Esophagus muscularis mucosa (tissue), 4 donors: Measurements from ENCODE around the gene GRIK4. TPM values are rescaled to one million over a fixed set of nuclear protein-coding genes. Genes with fewer than 3 reads are reported as not detected.
A peak's percentile ranks its signal among the peaks of the same experiment; 100 is the strongest.
"Not testable (repeated sequence)": the region's sequence is repeated elsewhere in the genome, so short reads cannot be mapped to it uniquely, and the experiment has no call there.

Experiments
- DNase-seq: peaks from one replicate; pipeline ENCODE4 v3.0.0-alpha.2; 2017; ENCODE audit errors: extremely low spot score
- H3K27ac ChIP-seq, 4 donors: fragments of 200-600 bp; sonication (generic); replicated peaks in 1 of 4; 1 replicate in 3 of 4; 2 replicates in 1 of 4; pipeline ENCODE4 v1.5.1; 2016 to 2019; ENCODE audit warnings: mild to moderate bottlenecking in 1 of 4
- H3K27me3 ChIP-seq, 4 donors: fragments of 200-600 bp; sonication (generic); one replicate each; pipeline versions ENCODE4 v1.5.1 to v1.6.0; 2016 to 2019
- H3K36me3 ChIP-seq, 4 donors: fragments of 200-600 bp; sonication (generic); one replicate each; pipeline ENCODE4 v1.5.1; 2016 to 2019
- H3K4me1 ChIP-seq, 4 donors: fragments of 200-600 bp; sonication (generic); one replicate each; pipeline ENCODE4 v1.5.1; 2016 to 2019
- H3K4me3 ChIP-seq, 4 donors: fragments of 200-600 bp; sonication (generic); 1 replicate in 2 of 4; 2 replicates in 2 of 4; pipeline ENCODE4 v1.5.1; 2016 to 2019; ENCODE audit warnings: mild to moderate bottlenecking in 4 of 4, moderate library complexity in 1 of 4
- H3K9me3 ChIP-seq, 4 donors: fragments of 200-600 bp; sonication (generic); 1 replicate in 3 of 4; 2 replicates in 1 of 4; pipeline ENCODE4 v1.5.1; 2016 to 2019
- EP300 ChIP-seq: sonication (generic); formaldehyde crosslinking; IDR thresholded peaks from one replicate; pipeline ENCODE4 v1.6.1; 2017; ENCODE audit warnings: antibody characterized with exemption
- POLR2A ChIP-seq: fragments of 450-650 bp; IDR thresholded peaks from one replicate; pipeline ENCODE4 v1.6.1; 2017; ENCODE audit warnings: antibody characterized with exemption, moderate library complexity, mild to moderate bottlenecking, low read depth
- POLR2AphosphoS5 ChIP-seq, 2 donors: sonication (generic); formaldehyde crosslinking; IDR thresholded peaks; one replicate each; pipeline ENCODE4 v1.6.1; 2017; ENCODE audit warnings: antibody characterized with exemption in 2 of 2
- WGBS: methylation state at CpG from one replicate; pipeline ENCODE4 v1.1.5; 2018; 5-methylcytosine and 5-hydroxymethylcytosine counted together
- intact Hi-C: fragments of 100-400 bp; cut with DNase I; formaldehyde crosslinking; loops from one replicate; pipeline ENCODE4 v1.15.1; 2023
- total RNA-seq, 4 donors: library from RNA; depleted of rRNA; stranded (reverse); fragments of >200 nt; gene quantifications; one replicate each; pipeline versions ENCODE4 v1.1.0 to v1.2.1, GENCODE V29; 2016
- TF ChIP-seq, protein P1 (sequence below), 3 experiments: fragments of 200-600 bp in 2 of 3; fragments of 450-650 bp in 1 of 3; sonication (generic) in 2 of 3; IDR thresholded peaks; one replicate each; pipeline ENCODE4 v1.5.1; 2017 to 2019; ENCODE audit warnings: antibody characterized with exemption in 3 of 3, mild to moderate bottlenecking in 2 of 3, moderate library complexity in 1 of 3

Gene GRIK4
- total RNA-seq, 4 donors from 2014 or later = 0.13 to 0.83 (median 0.43) TPM

DNA sequence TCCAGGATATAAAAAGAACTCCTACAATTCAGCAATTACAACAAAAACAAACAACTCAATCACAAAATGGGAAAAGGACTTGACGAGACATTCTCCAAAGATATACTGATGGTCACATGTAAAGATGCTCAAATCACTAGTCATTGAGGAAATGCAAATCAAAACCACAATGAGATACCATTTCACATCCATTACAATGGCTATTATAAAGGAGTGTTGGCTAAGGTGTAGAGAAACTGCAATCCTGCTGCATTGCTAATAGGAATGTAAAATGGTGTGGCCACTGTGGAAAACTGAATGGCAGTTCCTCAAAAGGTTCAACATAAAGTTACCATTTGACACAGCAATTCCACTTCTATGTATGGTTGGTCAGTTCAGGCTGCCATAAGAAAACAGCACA lies 500.5 kb downstream of the GRIK4 start:
- WGBS = 83% methylated on average over 1 of the region's 1 CpG

GRCh38 chr11:121018746-121019145 lies 507.2 kb downstream of the GRIK4 start:
- no peak overlapping the region for H3K27ac ChIP-seq
- H3K4me1 ChIP-seq = peaks cover 0 to 6% (median 5%) of the 10 kb centered on the region in 4 donors
- WGBS = 48% methylated on average over 1 of the region's 1 CpG
- TF ChIP-seq EP300 = no peak
- no peak overlapping the region for H3K4me3 ChIP-seq
- DNase-seq = no peak
- H3K9me3 ChIP-seq = no peaks in the 10 kb centered on the region
- H3K27me3 ChIP-seq = no peaks in the 10 kb centered on the region
- H3K36me3 ChIP-seq = no peaks in the 10 kb centered on the region
- intact Hi-C loops = no loop called here

More for the DNA sequence above, 500.5 kb downstream of the GRIK4 start:
- DNase-seq = no peak
- Histone ChIP-seq H3K36me3 (no peaks in the 10 kb centered on the region), H3K4me1 (no peaks in the 10 kb centered on the region), H3K9me3 (no peaks in the 10 kb centered on the region), H3K27me3 (no peaks in the 10 kb centered on the region), H3K4me3 (no peak overlapping the region), H3K27ac (no peak overlapping the region)
- TF ChIP-seq, protein P1, sequence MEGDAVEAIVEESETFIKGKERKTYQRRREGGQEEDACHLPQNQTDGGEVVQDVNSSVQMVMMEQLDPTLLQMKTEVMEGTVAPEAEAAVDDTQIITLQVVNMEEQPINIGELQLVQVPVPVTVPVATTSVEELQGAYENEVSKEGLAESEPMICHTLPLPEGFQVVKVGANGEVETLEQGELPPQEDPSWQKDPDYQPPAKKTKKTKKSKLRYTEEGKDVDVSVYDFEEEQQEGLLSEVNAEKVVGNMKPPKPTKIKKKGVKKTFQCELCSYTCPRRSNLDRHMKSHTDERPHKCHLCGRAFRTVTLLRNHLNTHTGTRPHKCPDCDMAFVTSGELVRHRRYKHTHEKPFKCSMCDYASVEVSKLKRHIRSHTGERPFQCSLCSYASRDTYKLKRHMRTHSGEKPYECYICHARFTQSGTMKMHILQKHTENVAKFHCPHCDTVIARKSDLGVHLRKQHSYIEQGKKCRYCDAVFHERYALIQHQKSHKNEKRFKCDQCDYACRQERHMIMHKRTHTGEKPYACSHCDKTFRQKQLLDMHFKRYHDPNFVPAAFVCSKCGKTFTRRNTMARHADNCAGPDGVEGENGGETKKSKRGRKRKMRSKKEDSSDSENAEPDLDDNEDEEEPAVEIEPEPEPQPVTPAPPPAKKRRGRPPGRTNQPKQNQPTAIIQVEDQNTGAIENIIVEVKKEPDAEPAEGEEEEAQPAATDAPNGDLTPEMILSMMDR (IDR thresholded peaks at IDR 0.05) = no peak
- TF ChIP-seq EP300 (no peak), POLR2AphosphoS5 (IDR thresholded peaks at IDR 0.05) (no peak), POLR2A (no peak)
- intact Hi-C loops = no loop called here

DNA sequence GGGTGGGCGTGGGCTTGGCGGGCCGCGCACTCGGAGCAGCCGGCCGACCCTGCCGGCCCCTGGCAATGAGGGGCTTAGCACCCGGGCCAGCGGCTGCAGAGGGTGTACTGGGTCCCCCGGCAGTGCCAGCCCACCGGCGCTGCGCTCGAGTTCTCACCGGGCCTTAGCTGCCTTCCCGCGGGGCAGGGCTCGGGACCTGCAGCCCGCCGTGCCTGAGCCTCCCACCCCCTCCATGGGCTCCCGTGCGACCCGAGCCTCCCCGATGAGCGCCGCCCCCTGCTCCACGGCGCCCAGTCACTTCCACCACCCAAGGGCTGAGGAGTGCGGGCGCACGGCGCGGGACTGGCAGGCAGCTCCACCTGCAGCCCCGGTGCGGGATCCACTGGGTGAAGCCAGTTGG lies 510.2 kb downstream of the GRIK4 start:
- intact Hi-C loops, H3K27me3 ChIP-seq, H3K36me3 ChIP-seq, H3K9me3 ChIP-seq, H3K4me3 ChIP-seq, H3K27ac ChIP-seq, DNase-seq: not testable (repeated sequence)
- WGBS = 100% methylated on average over 2 of the region's 36 CpGs
- peaks cover 14 to 26% (median 22%) of the 10 kb centered on the region in 4 donors for H3K4me1 ChIP-seq

DNA sequence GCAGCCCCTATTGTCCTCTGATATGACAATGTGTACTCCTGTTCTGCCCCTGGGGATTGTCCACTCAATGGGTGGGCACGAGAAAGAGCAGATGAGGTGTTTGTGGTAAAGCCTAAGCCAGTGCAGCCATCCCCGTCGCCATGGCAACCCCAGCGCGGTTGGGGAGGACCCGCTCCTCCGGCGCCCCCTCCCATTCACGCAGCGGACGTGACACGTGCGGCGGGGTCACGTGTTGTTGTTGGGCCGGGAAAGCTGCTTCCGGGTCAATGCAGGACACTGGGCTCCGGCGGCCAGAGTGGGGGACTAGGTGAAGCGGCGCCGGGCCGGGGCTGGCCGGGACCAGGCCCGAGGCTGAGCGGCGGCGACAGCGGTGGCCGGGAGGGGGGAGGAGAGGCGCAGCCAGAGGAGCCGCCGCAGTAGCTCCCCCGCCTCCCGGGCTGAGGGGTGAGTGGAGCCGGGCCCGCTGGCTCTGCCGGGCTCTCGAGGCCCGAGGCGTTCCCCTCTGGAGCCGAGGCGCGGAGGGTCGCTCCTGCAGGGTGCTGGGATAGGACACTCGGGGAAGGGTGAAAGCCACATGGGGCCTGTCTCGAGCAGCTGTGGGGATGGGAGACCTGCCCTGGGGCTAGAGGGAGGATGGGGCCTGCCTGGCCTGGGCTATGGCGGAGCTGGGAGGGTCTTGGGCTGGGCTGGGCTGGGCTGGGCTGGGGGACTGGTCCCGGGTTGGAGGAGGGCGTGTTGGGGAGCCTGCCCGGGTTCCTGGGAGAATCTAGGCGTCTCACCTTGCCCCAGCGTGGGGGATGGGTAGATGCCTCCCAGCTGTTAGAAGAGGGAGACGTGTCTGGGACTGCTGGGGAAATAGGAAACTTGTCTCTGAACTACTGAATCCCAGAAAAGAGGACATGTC lies 512.6 kb downstream of the GRIK4 start, which contains the start of gene TBCEL:
Gene TBCEL, plus strand, starts transcription at position 255 of the 904 bp plus-strand sequence. CDS start 21,589 bp downstream, outside the sequence.
- Histone ChIP-seq H3K9me3 (no peaks in the 10 kb centered on the region), H3K27ac (peak within 1 kb of the TSS; percentile 29 to 73 (median 66)), H3K27me3 (no peaks in the 10 kb centered on the region), H3K36me3 (no peaks in the 10 kb centered on the region), H3K4me1 (peaks cover 14 to 26% (median 22%) of the 10 kb centered on the region in 4 donors), H3K4me3 (peak within 1 kb of the TSS; percentile 65 to 94 (median 78))
- WGBS = 2% methylated on average over 7 of the region's 54 CpGs
- TF ChIP-seq POLR2AphosphoS5 (IDR thresholded peaks at IDR 0.05) = peak; percentile 66 to 83
- TF ChIP-seq, protein P1 (IDR thresholded peaks at IDR 0.05) = no peak
- peak; percentile 94 for DNase-seq
- intact Hi-C loops = no loop called here

DNA sequence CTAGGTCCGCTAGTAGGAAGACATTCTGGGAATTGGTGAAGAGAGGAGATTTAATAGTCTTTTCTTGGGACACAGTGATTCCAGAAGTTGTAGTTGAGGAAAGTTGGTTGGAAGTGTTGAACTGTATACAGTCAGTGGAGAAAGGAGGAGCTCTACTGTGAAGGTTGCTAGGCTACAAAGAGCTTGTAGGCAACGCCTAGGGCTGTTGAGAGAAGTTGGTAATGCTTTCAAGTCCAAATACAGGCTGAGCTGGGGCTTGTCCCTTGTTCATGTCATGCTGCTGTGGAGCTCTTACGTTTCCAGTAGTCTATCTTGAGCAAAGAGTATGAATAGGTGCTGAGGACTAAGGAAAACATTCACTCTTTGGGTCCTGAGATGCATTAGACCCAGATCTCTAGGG lies 513.4 kb downstream of the GRIK4 start:
- Histone ChIP-seq H3K4me1 (peaks cover 14 to 26% (median 23%) of the 10 kb centered on the region in 4 donors), H3K27ac (peak overlapping the region in 1 of 4 donors; percentile 61), H3K4me3 (peak overlapping the region; percentile 65 to 94 (median 78)), H3K36me3 (no peaks in the 10 kb centered on the region), H3K27me3 (no peaks in the 10 kb centered on the region), H3K9me3 (no peaks in the 10 kb centered on the region)
- 52% methylated on average over 3 of the region's 3 CpGs for WGBS
- TF ChIP-seq, protein P1 (IDR thresholded peaks at IDR 0.05) = no peak
- no peak for TF ChIP-seq POLR2A
- intact Hi-C loops = no loop called here
- no peak for DNase-seq
